K562 (cell line): ENCODE data around the gene JMJD1C. TPM values are rescaled to one million over a fixed set of nuclear protein-coding genes. Genes with fewer than 3 reads are reported as not detected.

ENCODE experiments used
- ATAC-seq: fragments of 200-7000 bp; cut with Tn5 transposase; 3 replicates; pipeline ENCODE4 v1.9.1; 2020; ENCODE audit warnings: moderate library complexity
- BruUV-seq: library from RNA; stranded (reverse); fragments of 400-500 nt; replicated peaks from 2 replicates; lab custom pipeline; 2021; lab: Mats Ljungman, UMichigan
- CTCF ChIA-PET: fragments of 300-600 bp; formaldehyde crosslinking; extraction: SDS; loops from one replicate; lab custom pipeline; 2021; ENCODE audit warnings: low intra/inter-chr PET ratio; lab: Yijun Ruan, JAX
- POLR2A ChIA-PET: fragments of 300-600, 350-650 bp; sonication (Branson Sonifier 250); formaldehyde crosslinking; extraction: SDS; loops from one replicate; lab custom pipeline; 2021; ENCODE audit warnings: antibody characterized with exemption, inconsistent platforms; lab: Yijun Ruan, JAX
- DNase-seq, 4 experiments: peaks; one replicate each; pipeline versions ENCODE4 v3.0.0 to v3.0.0-alpha.2; 2011 to 2018; ENCODE audit warnings: low spot score in 3 of 4, mixed read lengths in 3 of 4; ENCODE audit errors: extremely low read depth in 1 of 4
- FAIRE-seq: peaks from 2 replicates; lab custom pipeline; 2011; peaks lifted over from hg19 to GRCh38; lab: Jason Lieb, UNC
- H2AFZ ChIP-seq: 2 replicates; pipeline ENCODE4 v1.6.0; 2011; ENCODE audit warnings: low read depth, low read length, control low read depth, inconsistent platforms
- H3K27ac ChIP-seq: fragments of 200-600 bp; 3 replicates; pipeline ENCODE4 v1.8.0; 2011; ENCODE audit warnings: low read depth, mild to moderate bottlenecking, control low read depth, inconsistent platforms, low read length, moderate library complexity, mixed read lengths; ENCODE audit errors: extremely low read depth
- H3K27me3 ChIP-seq, 2 experiments: fragments of 300-600 bp in 1 of 2; 2 replicates in 1 of 2; 3 replicates in 1 of 2; pipeline versions ENCODE4 v1.6.0 to v1.8.0; 2011; ENCODE audit warnings: inconsistent platforms in 2 of 2, low read length in 2 of 2, mild to moderate bottlenecking in 1 of 2, mixed read lengths in 1 of 2, moderate library complexity in 1 of 2; ENCODE audit not compliant: control insufficient read depth in 2 of 2, insufficient read depth in 2 of 2
- H3K36me3 ChIP-seq: fragments of 300-600 bp; 3 replicates; pipeline ENCODE4 v1.8.0; 2011; ENCODE audit warnings: mild to moderate bottlenecking, low read length, inconsistent platforms; ENCODE audit not compliant: control insufficient read depth, insufficient read depth
- H3K4me1 ChIP-seq, 2 experiments: fragments of 200-600 bp in 1 of 2; replicated peaks in 1 of 2; 2 replicates in 1 of 2; 3 replicates in 1 of 2; pipeline versions ENCODE4 v1.5.1 to v1.8.0; 2011; ENCODE audit warnings: inconsistent platforms in 2 of 2, low read length in 2 of 2, mild to moderate bottlenecking in 1 of 2, mixed read lengths in 1 of 2, moderate library complexity in 1 of 2; ENCODE audit not compliant: control insufficient read depth in 2 of 2, insufficient read depth in 2 of 2
- H3K4me2 ChIP-seq: 2 replicates; pipeline ENCODE4 v1.6.1; 2011; ENCODE audit warnings: low read length, control low read depth, inconsistent platforms, mixed read lengths; ENCODE audit not compliant: insufficient read depth
- H3K4me3 ChIP-seq: fragments of 200-600 bp; sonication (generic), shearing (Covaris generic); 2 replicates; pipeline ENCODE4 v1.5.1; 2016; ENCODE audit warnings: control low read depth, inconsistent platforms
- H3K79me2 ChIP-seq: fragments of 200-600 bp; 3 replicates; pipeline ENCODE4 v1.8.0; 2011; ENCODE audit warnings: low read length, inconsistent platforms; ENCODE audit not compliant: control insufficient read depth, insufficient read depth
- H3K9ac ChIP-seq, 2 experiments: 2 replicates each; pipeline versions ENCODE4 v1.6.0 to v1.6.1; 2011; ENCODE audit warnings: low read depth in 2 of 2, low read length in 2 of 2, control low read depth in 1 of 2, inconsistent platforms in 1 of 2, mild to moderate bottlenecking in 1 of 2, mixed read lengths in 1 of 2; ENCODE audit not compliant: insufficient read depth in 1 of 2
- H3K9me1 ChIP-seq: one replicate; pipeline ENCODE4 v1.6.0; 2011; ENCODE audit warnings: inconsistent platforms, mild to moderate bottlenecking, low read length, moderate library complexity; ENCODE audit not compliant: control insufficient read depth, insufficient read depth
- H3K9me3 ChIP-seq: replicated peaks from 2 replicates; pipeline ENCODE4 v1.5.1; 2011; ENCODE audit warnings: low read depth, low read length, inconsistent platforms; ENCODE audit not compliant: control insufficient read depth, insufficient read depth
- H4K20me1 ChIP-seq: replicated peaks from 2 replicates; pipeline ENCODE4 v1.6.1; 2011; ENCODE audit warnings: low read length, inconsistent platforms, mixed read lengths; ENCODE audit not compliant: control insufficient read depth, insufficient read depth
- BCL6 ChIP-seq: fragments of 250-450 bp; sonication (Bioruptor Pico); IDR thresholded peaks from 2 replicates; pipeline ENCODE4 v1.4.0; 2020
- ETV5 ChIP-seq: sonication (generic); formaldehyde crosslinking; IDR thresholded peaks from 2 replicates; pipeline ENCODE4 v1.4.0; 2020; ENCODE audit warnings: low read depth, mild to moderate bottlenecking, missing genetic modification reagents
- GTF2E2 ChIP-seq: fragments of 200-800 bp; sonication (Bioruptor generic); IDR thresholded peaks from 2 replicates; pipeline ENCODE4 v1.6.1; 2016; ENCODE audit warnings: missing genetic modification characterization, missing compliant biosample characterization
- HDAC6 ChIP-seq: IDR thresholded peaks from 2 replicates; pipeline ENCODE4 v1.6.1; 2012; ENCODE audit warnings: low read depth, mild to moderate bottlenecking, control low read depth, inconsistent platforms, low read length, moderate library complexity
- HLTF ChIP-seq: fragments of 450-650 bp; IDR thresholded peaks from 2 replicates; pipeline ENCODE4 v1.6.1; 2016
- MAZ ChIP-seq, 2 experiments: fragments of 450-650 bp in 1 of 2; sonication (generic) in 1 of 2; formaldehyde crosslinking; IDR thresholded peaks in 1 of 2; conservative IDR thresholded peaks in 1 of 2; 2 replicates each; pipeline versions ENCODE4 v1.4.0 to v1.5.0; 2020; ENCODE audit warnings: mild to moderate bottlenecking in 1 of 2, missing genetic modification reagents in 1 of 2
- SMARCA5 ChIP-seq: fragments of 450-650 bp; IDR thresholded peaks from 2 replicates; pipeline ENCODE4 v1.6.1; 2016
- ZNF165 ChIP-seq: fragments of 250-450 bp; sonication (Bioruptor Pico); IDR thresholded peaks from 2 replicates; pipeline ENCODE4 v1.4.0; 2020; ENCODE audit warnings: borderline replicate concordance
- ZNF445 ChIP-seq: fragments of 250-450 bp; sonication (Bioruptor Pico); IDR thresholded peaks from 2 replicates; pipeline ENCODE4 v1.4.0; 2020; ENCODE audit warnings: low read depth, mild to moderate bottlenecking, moderate library complexity
- WGBS: fragments of 100-300 bp; shearing (Covaris generic); methylation state at CpG from one replicate; pipeline ENCODE4 v1.1.6; 2016; ENCODE audit warnings: low coverage, mixed read lengths; ENCODE audit not compliant: insufficient coverage; ENCODE audit errors: missing lambda C conversion rate; 5-methylcytosine and 5-hydroxymethylcytosine counted together
- in situ Hi-C: fragments of 300-500 bp; cut with MboI; formaldehyde crosslinking; loops from 4 replicates; pipeline ENCODE4 v1.15.0; 2018; ENCODE audit warnings: inconsistent platforms, mixed read lengths
- intact Hi-C: fragments of 100-400 bp; cut with micrococcal nuclease; formaldehyde crosslinking; loops from 2 replicates; pipeline ENCODE4 v1.14.2; 2022
- polyA plus RNA-seq, 8 experiments: library from polyadenylated mRNA; depleted of rRNA in 4 of 8; stranded (reverse) in 5 of 8; unstranded in 3 of 8; fragments of >200 nt; fragmentation: Nextera tagmentation in 2 of 8; fragmentation: Illumina TruSeq in 1 of 8; extraction: Ambion mirVana in 2 of 8; extraction: Trizol in 1 of 8; gene quantifications; 2 replicates each; pipeline versions ENCODE4 v1.2.1 to v1.2.3, GENCODE V29; 2011 to 2014; ENCODE audit warnings: inconsistent platforms in 1 of 8, missing spikeins in 1 of 8
- total RNA-seq, 7 experiments: library from RNA; depleted of rRNA in 6 of 7; stranded (reverse); fragments of >200 nt in 6 of 7; fragmentation: Illumina TruSeq in 2 of 7; extraction: Trizol in 2 of 7; gene quantifications; 2 replicates each; pipeline versions ENCODE4 v1.2.1 to v1.2.3, GENCODE V29; 2011 to 2021; ENCODE audit warnings: low replicate concordance in 1 of 7
- TF ChIP-seq, protein P1 (sequence below): fragments of 250-450 bp; sonication (Bioruptor Pico); IDR thresholded peaks from 2 replicates; pipeline ENCODE4 v1.4.0; 2020; ENCODE audit warnings: borderline replicate concordance

JMJD1C gene
- total and polyA plus RNA-seq, 9 of the 15 experiments (the other 6 are each of a cell fraction or from before 2014, with no cell fraction given) = 25.3 to 68.0 (median 47.2) TPM

DNA sequence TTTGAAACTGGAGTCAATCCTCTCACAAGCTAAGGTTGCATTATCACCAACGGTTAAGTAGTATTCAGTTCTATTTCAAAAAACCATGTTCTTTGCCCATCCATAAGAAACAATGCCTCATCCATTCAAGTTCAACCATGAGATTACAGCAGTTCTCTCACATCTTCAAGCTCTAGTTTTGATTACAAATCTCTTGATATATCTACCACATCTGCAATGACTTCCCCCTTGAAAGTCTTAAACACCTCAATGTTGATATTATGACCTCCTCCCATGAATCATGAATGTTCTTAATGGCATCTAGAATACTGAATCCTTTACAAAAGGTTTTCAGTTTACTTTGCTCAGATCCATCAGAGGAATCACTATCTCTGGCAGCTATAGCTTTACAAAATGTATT lies 81.8 kb downstream of the JMJD1C start:
- no peak for DNase-seq
- Histone ChIP-seq H3K79me2 (peaks cover 62% of the 10 kb centered on the region), H3K36me3 (peaks cover 6% of the 10 kb centered on the region; the same call in 2 of the 3 replicates), H3K27me3 (no peaks in the 10 kb centered on the region), H3K9me3 (no peaks in the 10 kb centered on the region), H3K4me3 (no peak overlapping the region), H3K27ac (no peak overlapping the region), H3K9ac (no peak overlapping the region), H3K9me1 (no peaks in the 10 kb centered on the region), H2AFZ (no peak overlapping the region), H3K4me2 (no peak overlapping the region), H3K4me1 (peaks cover 0 to 7% of the 10 kb centered on the region in 2 experiments; a peak in 3 of 5 replicates), H4K20me1 (no peaks in the 10 kb centered on the region; the same call in 1 of the 2 replicates)
- TF ChIP-seq SMARCA5 (no peak), BCL6 (CRISPR knock-in tag) (no peak), GTF2E2 (tag) (no peak), ETV5 (CRISPR knock-in tag) (no peak), ZNF445 (CRISPR knock-in tag) (no peak), MAZ (CRISPR knock-in tag; conservative IDR thresholded peaks at IDR 0.05 in 1 of 2, IDR thresholded peaks at IDR 0.05 in 1 of 2) (no peak), HLTF (no peak), HDAC6 (no peak), ZNF165 (CRISPR knock-in tag) (no peak)
- TF ChIP-seq, protein P1, sequence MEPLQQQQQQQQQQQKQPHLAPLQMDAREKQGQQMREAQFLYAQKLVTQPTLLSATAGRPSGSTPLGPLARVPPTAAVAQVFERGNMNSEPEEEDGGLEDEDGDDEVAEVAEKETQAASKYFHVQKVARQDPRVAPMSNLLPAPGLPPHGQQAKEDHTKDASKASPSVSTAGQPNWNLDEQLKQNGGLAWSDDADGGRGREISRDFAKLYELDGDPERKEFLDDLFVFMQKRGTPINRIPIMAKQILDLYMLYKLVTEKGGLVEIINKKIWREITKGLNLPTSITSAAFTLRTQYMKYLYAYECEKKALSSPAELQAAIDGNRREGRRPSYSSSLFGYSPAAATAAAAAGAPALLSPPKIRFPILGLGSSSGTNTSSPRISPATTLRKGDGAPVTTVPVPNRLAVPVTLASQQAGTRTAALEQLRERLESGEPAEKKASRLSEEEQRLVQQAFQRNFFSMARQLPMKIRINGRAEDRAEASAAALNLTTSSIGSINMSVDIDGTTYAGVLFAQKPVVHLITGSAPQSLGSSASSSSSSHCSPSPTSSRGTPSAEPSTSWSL (CRISPR knock-in tag) = no peak
- BruUV-seq = no TSS peak
- CTCF ChIA-PET = no interaction called here
- no peak for ATAC-seq
- in situ Hi-C loops (no loop called here), intact Hi-C loops (no loop called here)
- WGBS = 47% methylated on average over 1 of the region's 1 CpG
- FAIRE-seq = no peak
- POLR2A ChIA-PET = interaction anchor here (0.6 to 1.2 kb wide), 4 partner anchors 16 to 106 kb away, joined by 3 to 5 read pairs (median 3); no protein-coding TSS in a partner anchor
